Gastrocnemius medialis (tissue), 4 donors: Measurements from ENCODE around the gene ZC3H11A.

Source experiments
- CTCF ChIP-seq, 5 experiments: fragments of 450-650 bp in 3 of 5; fragments of 200-600 bp in 2 of 5; sonication (generic) in 2 of 5; IDR thresholded peaks in 4 of 5; conservative IDR thresholded peaks in 1 of 5; 1 replicate in 4 of 5; 2 replicates in 1 of 5; pipeline ENCODE4 v1.5.1; 2016 to 2019; ENCODE audit warnings: antibody characterized with exemption in 5 of 5, mild to moderate bottlenecking in 3 of 5, moderate library complexity in 3 of 5
- POLR2A ChIP-seq, 2 donors: fragments of 450-650 bp; IDR thresholded peaks; one replicate each; pipeline ENCODE4 v1.6.1; 2017; ENCODE audit warnings: antibody characterized with exemption in 2 of 2, mild to moderate bottlenecking in 2 of 2, moderate library complexity in 2 of 2

GRCh38 chr1:203751051-203751450, 44.4 kb upstream of the ZC3H11A start:
- TF ChIP-seq CTCF (IDR thresholded peaks at IDR 0.05 in 4 of 5, conservative IDR thresholded peaks at IDR 0.05 in 1 of 5) (no peak), POLR2A (IDR thresholded peaks at IDR 0.05) (no peak)
